ACHN (cell line): Measurements from ENCODE around the gene CACTIN.
"Not testable (repeated sequence)": the region's sequence is repeated elsewhere in the genome, so short reads cannot be mapped to it uniquely, and the experiment has no call there.

Source experiments
- DNase-seq: peaks from one replicate; pipeline ENCODE4 v3.0.0-alpha.2; 2015
- in situ Hi-C: cut with HindIII; loops from 2 replicates; pipeline ENCODE4 v1.10.0; 2017; ENCODE audit warnings: low sequenced_read_pairs, low pct_ligation_motif_present, low pct_unique_long_range_greater_than_20kb

The CACTIN gene

DNA sequence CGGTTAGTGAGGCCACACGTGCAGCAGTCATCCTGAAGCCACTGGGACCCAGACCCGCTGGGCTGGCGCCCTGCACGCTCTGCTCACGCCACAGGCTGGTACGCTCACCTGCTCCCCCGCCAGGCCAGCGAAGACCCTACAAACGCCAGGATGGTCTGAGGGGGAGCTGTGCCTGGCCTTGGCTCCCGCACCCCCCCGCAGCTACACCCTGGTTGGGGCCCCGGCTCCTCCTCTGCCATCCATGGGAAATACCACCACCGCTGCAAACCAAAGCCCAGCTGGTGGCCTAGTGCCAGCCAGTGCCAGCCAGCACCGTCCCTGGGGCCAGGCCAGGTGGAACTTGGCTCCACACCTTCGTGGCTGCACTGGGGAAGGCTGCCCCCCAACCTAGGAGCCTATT lies 23.3 kb upstream of the CACTIN start:
- in situ Hi-C loops: no loop called here
- DNase-seq: no peak

DNA sequence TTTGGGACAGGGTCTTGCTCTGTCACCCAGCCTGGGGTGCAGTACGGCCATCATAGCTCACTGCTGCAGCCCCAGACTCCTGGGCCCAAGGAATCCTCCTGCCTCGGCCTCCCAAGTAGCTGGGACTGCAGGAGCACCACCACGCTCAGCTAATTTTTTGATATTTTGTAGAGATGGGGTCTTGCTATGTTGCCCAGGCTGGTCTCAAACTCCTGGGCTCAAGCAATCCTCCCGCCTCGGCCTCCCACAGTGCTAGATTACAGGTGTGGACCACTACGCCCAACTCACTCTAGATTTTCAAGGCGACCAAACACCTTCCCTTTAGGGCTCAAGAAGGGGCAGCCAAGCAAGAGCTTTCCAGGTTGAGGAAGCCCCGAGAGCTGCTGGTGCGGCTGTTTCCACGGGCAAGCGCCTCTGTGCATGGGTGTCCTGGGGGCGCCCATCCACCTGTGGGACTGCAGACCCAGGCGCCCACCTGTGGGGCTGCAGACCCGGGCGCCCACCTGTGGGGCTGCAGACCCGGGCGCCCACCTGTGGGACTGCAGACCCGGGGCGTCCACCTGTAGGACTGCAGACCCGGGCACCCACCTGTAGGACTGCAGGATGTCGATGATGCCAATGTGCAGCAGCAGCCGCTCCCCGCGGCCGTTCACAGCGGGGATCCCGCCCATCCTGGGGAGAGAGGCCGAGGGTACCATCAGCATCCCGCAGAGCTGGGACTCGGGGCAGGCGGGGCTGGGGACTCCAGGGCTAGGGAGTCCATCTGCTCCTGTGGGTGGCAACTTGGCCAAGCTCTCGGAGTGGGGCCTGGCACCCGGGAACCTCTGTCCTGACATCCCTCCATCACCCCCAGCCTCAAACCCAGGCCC lies 21.7 kb upstream of the CACTIN start:
- in situ Hi-C loops: no loop called here
- no peak for DNase-seq

DNA sequence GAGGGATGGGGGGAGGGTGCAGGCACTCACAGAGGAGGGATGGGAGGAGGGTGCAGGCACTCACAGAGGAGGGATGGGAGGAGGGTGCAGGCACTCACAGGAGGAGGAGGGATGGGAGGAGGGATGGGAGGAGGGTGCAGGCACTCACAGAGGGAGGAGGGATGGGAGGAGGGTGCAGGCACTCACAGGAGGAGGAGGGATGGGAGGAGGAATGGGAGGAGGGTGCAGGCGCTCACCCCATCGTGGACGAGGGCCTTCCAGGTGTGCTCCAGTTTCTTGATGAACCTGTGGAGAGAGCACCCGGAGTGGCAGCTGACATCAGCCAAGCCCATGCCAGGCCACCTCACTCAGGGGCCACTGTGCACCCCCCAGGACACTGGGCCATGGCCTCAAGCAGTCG lies 20.5 kb upstream of the CACTIN start:
- DNase-seq, in situ Hi-C loops: not testable (repeated sequence)

DNA sequence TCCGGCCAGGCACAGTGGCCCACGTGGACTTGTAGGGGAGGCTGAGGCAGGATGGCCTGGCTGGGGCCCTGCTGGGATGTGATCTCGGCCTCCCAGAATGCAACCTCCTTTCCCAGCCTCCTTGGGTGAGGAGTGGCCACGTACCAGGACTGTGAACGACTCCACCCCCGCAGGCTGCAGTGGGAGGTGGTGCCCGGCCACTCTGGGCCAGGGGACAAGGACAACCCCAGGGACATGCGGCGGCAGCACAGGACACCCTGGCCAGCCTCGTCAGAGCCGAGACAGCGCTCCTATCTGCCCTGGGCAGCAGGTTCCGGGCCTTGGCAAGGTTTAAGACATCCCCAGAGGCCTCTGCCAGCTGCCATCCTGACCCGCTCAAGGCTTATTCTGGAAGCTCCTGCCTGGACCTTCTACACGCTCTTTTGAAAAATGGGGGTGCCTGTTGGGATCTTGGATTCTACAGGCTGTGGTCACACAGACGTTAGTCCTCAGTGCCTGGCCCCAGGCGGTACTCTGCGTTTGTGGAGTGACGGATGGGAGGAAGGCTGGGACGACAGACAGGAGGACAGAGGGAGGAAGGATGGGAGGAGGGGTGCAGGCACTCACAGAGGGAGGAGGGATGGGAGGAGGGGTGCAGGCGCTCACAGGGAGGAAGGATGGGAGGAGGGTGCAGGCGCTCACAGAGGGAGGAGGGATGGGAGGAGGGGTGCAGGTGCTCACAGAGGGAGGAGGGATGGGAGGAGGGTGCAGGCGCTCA lies 19.9 kb upstream of the CACTIN start:
- no peak for DNase-seq
- in situ Hi-C loops: no loop called here

DNA sequence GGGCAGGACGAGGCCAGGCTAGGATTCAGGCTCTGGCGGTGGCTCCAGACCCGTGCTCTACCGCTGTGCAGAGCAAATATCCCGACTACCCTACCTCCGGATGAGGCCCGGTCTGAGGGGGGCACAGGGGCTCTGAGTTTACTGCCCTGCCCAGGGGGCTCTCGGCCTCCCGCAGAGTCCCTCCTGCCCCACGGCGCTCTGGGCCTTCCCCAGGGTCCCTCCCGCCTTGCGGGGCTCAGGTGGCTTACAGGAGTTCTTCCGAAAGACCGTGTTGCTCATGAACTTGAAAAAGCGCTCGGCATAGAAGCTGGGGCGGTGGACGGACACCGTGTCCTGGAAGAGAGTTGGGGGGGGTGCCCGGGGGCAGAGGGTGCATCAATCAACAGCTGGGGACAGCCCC lies 19.1 kb upstream of the CACTIN start:
- in situ Hi-C loops: no loop called here
- no peak for DNase-seq

DNA sequence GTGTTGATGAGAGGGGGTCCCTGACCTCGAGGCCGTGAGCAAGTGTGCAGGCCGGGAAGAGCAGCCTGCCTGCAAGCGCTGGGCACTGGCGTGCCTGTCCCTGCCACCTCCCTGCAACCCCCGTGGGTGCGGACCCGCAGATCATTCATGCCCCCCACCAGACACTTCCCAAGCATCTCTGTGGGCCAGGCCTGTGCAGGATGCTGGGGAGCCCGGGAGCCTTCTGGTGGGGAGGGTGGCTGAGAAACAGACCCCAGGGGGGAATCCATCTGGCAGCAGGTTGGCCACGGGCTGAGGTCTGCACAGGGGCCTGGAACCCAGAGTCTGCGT lies 18.4 kb upstream of the CACTIN start:
- DNase-seq: no peak
- in situ Hi-C loops: no loop called here

DNA sequence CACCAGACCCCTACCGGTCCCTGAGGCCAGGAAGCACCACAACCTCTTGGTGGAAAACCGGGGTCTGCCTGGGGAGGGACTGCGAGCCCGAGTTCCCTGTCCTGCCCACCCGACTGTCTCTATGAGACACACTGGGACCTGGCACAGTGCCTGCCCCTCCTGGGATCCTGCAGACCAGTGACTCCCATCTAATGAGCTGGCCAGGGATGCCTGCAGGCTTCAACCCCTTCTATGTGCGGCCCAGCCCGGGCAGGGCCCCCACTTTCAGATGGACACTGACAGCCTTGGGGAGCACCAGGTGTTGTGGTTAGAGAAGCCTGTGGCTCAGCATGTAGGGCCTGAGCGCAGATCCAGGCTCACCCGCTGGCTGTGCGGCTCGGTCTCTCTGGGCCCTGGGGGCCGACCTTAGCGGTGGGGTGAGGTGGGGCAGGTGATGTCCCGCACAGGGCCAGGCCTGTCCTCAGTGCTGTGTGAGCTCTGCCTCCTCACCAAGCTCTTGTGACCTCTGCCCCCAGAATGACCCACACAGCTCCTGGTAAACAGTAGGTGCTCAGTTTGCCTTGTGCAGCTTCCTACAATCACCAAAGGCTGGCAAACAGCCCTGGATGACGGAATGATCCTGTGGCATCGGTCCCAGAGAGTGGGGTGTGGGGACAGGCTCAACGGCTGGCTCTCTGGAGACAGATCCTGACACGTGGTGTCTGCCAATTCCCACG lies 17.9 kb upstream of the CACTIN start:
- DNase-seq: no peak
- in situ Hi-C loops: no loop called here

DNA sequence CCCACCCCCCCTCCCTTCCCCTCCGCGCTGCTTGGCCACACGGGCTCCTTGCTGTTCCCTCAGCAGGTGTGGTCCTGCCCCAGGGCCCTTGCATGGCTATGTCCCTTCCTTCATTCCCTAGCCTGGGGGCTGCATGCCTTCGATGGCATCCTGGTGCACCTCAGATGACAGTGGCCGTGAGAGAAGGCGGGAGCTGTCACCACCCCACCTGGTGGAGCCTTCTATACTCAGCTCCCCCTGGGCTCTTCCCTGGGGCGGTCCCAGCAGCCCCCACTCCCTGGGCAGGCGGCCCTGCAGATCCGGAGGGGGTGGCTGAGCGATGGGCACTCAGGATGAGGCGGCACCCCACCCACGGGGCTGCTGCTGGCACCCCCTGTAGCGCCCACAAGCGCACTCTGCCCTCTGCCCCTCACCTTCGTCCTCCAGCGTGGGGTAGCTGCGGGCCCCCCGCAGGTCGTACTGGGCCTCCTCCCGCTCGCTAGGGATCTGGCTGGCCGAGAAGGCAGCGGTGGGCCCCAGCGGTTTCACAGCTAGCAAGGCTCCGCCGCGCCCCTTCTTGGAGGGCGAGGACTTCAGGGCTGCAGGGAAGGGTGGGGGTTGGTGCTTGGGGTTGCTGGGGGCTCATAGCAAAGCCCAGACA lies 17.2 kb upstream of the CACTIN start:
- in situ Hi-C loops: no loop called here
- DNase-seq: no peak

DNA sequence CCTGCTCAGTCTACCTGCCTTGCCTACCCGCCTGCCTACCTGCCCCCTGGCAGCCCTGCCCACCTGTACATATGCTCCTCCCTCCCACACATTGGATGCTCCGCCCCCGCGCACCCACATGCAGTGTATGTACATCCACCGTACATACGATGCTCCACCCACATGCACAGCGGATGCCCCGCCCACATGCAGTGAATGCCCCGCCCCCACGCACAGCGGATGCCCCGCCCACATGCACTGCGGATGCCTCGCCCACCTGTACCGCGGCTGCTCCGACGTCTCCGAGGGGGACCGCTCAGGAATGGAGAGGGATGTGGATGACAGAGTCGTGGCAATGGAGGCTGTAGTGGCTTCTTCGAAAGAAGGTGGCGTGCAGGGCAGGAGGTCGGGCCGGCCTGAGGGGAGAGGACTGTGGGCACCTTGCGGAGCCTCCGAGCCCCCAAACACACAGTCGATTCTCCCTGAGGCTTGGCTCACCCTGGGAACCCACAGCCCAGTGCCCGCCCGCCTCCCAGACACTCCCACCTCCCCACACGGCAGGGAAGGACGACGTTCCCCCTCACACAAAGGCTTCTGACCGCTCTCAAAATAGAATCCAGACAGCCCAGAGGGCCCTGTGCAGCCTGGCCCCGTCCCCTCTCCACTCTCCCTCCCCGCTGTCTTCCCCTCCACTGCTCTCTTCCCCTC lies 16.5 kb upstream of the CACTIN start:
- in situ Hi-C loops: no loop called here
- no peak for DNase-seq

DNA sequence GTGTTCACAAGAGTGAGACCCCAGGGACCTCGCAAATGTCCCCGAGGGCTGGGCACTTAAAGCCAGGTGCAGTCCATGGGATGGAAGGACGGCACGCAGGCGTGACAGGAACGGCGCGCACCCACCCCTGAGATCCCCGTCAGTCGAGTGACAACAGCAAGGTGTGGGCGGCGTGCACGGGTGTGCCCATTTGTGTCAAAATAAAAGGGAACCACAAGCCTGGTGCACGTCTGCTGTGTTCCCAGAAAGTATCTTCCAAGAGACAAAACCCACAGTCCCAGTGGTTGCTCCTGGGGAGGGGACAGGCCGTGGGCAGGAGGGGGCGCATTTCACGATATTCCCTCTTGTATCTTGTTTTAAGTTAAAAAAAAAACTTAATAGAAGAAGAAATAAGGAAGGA lies 15.7 kb upstream of the CACTIN start:
- no peak for DNase-seq
- in situ Hi-C loops: no loop called here

DNA sequence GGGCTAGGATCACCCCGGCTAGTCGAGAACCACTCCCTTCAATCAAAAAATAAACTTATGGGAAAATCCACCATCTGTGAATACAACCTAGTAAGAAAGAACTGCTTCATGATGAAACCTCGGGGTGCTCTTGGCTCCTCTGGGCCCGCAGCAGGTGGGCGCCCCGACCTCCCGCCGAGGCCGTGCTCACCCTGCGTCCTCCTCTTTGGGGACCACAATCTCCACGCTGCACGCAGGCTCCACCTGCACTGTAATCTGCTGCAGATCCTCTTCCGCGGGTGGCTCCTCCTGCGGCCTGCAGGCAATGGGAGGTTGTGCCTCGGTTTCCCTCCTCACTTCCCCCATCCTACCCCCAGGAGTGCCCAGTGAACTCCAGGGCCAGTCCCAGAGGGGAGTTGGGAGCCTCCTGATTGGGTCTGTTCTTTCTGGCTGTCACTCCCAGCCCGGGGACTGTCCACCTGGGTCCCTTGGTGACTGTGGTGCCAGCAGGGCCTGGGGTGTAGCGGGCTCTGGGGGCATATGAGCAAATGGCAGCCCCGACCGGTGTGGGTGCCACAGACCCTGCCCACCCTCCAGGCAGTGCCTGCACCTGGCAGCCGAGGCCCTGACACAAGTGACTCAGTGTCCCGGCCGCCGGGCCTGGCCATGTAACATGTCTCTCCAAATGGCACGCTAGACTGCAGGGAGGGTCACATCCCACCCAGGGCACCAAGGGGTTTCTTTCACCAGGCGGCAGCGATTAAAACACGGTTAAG lies 15.1 kb upstream of the CACTIN start:
- in situ Hi-C loops: no loop called here

DNA sequence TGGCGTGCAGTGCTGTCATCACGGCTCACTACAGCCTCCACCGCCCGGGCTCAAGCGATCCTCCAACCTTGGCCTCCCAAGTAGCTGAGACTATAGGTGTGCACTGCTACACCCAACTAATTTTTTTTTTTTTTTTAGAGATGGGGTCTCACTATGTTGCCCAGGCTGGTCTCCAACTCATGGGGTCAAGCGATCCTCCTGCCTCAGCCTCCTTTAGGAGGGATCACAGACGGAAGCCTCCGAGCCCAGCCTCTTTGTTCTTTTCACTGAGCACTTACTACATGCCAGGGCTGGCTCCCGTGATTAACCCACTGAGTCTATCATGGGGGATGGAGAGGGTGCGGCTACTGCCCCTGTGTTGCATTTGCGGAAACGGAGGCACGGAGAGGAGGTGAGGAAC lies 12.9 kb upstream of the CACTIN start:
- in situ Hi-C loops: no loop called here
- no peak for DNase-seq

More for the DNA sequence above, 15.1 kb upstream of the CACTIN start:
- DNase-seq: no peak

DNA sequence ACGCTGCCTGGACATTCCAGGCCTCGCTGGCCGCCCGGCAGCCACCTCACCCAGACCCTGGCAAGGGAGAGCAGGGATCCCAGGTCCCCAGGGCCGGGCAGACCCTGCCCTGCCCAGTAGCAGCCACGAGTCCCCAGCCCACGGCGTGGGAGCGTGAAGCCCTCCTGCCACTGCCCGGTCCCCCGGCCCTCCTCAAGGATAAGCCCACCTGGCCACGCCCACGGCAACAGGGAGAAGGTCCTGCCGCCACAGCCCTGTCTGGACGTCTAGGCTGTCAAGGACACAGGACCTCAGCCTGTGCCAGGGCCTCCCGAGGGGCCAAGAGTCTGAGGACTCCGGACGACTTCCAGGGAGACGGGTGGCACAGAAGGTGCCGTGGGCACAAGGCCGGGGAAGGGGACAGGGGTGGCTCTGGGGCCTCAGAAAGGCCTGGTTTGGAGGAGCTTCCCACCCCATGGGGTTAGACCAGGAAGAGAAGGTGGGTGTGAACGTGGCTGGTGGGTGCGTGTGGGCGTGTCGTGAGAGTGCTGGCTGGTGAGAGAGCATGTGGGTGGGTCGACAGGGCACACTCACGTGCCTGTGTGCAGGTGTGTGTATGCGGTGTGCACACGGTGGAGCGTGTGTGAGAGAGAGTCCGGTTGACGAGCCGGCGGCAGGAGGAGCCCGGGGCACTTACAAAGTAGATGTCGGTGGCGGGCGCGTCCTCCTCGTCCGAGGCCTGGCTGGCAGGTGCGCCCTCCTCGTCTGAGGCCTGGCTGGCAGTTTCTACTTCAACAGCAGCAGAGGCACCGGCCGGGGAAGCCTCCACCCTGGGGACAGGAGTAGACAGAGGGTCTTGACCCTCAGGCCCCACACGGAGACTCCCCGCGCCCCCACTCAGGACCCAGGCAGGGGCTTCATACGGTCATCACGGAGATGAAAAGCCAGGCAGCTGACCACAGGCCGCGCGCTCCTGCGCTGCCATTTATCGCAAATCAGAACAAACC lies 11.9 kb upstream of the CACTIN start:
- DNase-seq: no peak
- in situ Hi-C loops: no loop called here

DNA sequence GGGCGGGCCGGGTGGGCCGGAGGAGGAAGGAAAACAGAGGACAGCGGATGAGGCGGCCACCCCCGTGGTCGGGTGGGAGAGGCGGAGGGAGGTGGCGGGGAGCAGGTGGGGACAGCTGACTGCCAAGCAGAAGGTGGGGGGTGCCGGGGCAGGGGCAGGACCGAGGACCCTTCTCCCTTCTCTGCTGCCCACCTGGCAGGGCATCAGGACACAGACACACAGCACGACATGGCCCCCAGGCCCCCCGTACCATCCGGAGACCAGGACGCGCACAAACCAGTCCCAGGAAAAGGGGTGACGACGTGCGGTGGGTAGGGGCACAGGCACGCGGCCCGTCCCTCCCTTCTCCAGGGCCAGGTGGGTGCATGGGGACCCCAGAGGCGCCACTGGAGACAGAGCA lies 11.0 kb upstream of the CACTIN start:
- in situ Hi-C loops: no loop called here
- no peak for DNase-seq

DNA sequence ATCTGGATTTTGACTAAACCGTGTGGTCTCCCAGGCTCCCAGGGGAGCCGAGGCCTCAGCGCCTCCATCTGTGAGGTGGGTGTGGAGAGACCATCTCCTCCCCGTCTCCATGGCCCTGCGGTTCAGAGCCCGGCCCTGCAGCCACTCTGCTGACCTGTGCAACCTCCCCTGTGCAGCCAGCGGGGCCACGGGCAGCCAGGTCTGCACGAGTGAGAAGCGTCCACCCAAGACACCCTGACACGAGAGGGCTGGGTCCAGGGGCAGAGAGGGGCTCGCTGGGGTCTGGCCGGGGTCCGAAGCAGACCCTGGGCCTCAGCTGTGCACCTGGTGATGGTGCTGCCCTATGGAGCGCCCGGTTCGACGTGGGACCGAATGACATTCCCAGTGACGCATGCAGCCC lies 10.4 kb upstream of the CACTIN start:
- in situ Hi-C loops: no loop called here

DNA sequence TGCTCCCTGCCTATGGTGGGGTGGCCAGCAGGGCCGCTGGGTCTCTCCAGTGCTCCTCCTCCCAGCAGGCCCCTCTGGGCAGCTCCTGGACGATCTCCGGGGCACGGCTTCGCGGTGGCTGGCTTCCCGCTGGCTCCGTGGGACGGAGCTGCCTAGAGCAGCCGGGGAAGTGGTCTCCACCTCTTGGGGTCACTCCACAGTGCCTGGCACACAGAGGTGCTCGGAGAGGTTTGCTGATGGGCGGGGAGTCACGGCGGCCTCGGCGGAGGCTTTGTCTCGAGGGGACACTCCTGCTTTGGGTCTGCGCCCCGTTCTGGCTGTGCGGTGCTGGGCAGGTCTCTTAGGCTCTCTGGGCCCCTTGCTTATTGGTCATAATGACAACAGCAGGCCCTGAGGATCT lies 9.9 kb upstream of the CACTIN start:
- DNase-seq: no peak
- in situ Hi-C loops: no loop called here

More for the DNA sequence above, 10.4 kb upstream of the CACTIN start:
- no peak for DNase-seq
